Suprapubic skin (tissue), 4 donors: ENCODE measurements around the gene NRF1. TPM values are rescaled to one million over a fixed set of nuclear protein-coding genes. Genes with fewer than 3 reads are reported as not detected.
"Not testable (repeated sequence)": the region's sequence is repeated elsewhere in the genome, so short reads cannot be mapped to it uniquely, and the experiment has no call there.

Source experiments
- DNase-seq, 2 donors: peaks; one replicate each; pipeline ENCODE4 v3.0.0-alpha.2; 2019; ENCODE audit warnings: low spot score in 2 of 2
- H3K27ac ChIP-seq: fragments of 200-600 bp; sonication (generic); one replicate; pipeline ENCODE4 v1.5.1; 2019
- H3K27me3 ChIP-seq: fragments of 200-600 bp; sonication (generic); one replicate; pipeline ENCODE4 v1.5.1; 2019
- H3K36me3 ChIP-seq: fragments of 200-600 bp; sonication (generic); one replicate; pipeline ENCODE4 v1.5.1; 2019
- H3K4me1 ChIP-seq: fragments of 200-600 bp; sonication (generic); one replicate; pipeline ENCODE4 v1.5.1; 2019
- H3K4me3 ChIP-seq: fragments of 200-600 bp; sonication (generic); one replicate; pipeline ENCODE4 v1.5.1; 2019; ENCODE audit warnings: mild to moderate bottlenecking
- H3K9me3 ChIP-seq: fragments of 200-600 bp; sonication (generic); one replicate; pipeline ENCODE4 v1.5.1; 2019
- CTCF ChIP-seq, 2 donors: fragments of 200-600 bp in 1 of 2; fragments of 450-650 bp in 1 of 2; sonication (generic) in 1 of 2; IDR thresholded peaks; one replicate each; pipeline ENCODE4 v1.5.1; 2016 to 2019; ENCODE audit warnings: antibody characterized with exemption in 2 of 2, mild to moderate bottlenecking in 1 of 2, moderate library complexity in 1 of 2
- EP300 ChIP-seq: sonication (generic); formaldehyde crosslinking; IDR thresholded peaks from one replicate; pipeline ENCODE4 v1.6.1; 2017; ENCODE audit warnings: antibody characterized with exemption
- POLR2A ChIP-seq, 2 donors: fragments of 450-650 bp; IDR thresholded peaks; one replicate each; pipeline ENCODE4 v1.6.1; 2017; ENCODE audit warnings: antibody characterized with exemption in 2 of 2, mild to moderate bottlenecking in 2 of 2, moderate library complexity in 2 of 2
- POLR2AphosphoS5 ChIP-seq, 3 donors: sonication (generic); formaldehyde crosslinking; IDR thresholded peaks; one replicate each; pipeline ENCODE4 v1.6.1; 2017; ENCODE audit warnings: antibody characterized with exemption in 3 of 3
- WGBS: methylation state at CpG from one replicate; pipeline ENCODE4 v1.1.5; 2018; 5-methylcytosine and 5-hydroxymethylcytosine counted together
- total RNA-seq, 4 donors: library from RNA; depleted of rRNA; stranded (reverse); fragments of >200 nt; gene quantifications; one replicate each; pipeline ENCODE4 v1.1.0, GENCODE V29; 2016

The NRF1 gene
- 10 to 100 TPM; 11.7 to 33.2 (median 15.5) TPM for total RNA-seq

GRCh38 chr7:129611246-129612111, at the start of gene NRF1:
Gene NRF1 (plus strand): TSS chr7:129611720. CDS start chr7:129657352, 45,632 bp downstream.
- H3K9me3 ChIP-seq = no peaks in the 10 kb centered on the region
- WGBS = 0% methylated on average over 31 of the region's 98 CpGs
- H3K4me1 ChIP-seq = peaks cover 45% of the 10 kb centered on the region
- no peaks in the 10 kb centered on the region for H3K27me3 ChIP-seq
- H3K36me3 ChIP-seq = no peaks in the 10 kb centered on the region
- DNase-seq = peak; percentile 86 to 92
- peak within 1 kb of the TSS; percentile 96 for H3K27ac ChIP-seq
- no peak for TF ChIP-seq EP300
- TF ChIP-seq CTCF (IDR thresholded peaks at IDR 0.05) = peak in 1 of 2 donors; percentile 34
- peak; percentile 55 to 69 for TF ChIP-seq POLR2A (IDR thresholded peaks at IDR 0.05)
- peak in 2 of 3 donors; percentile 68 to 70 for TF ChIP-seq POLR2AphosphoS5 (IDR thresholded peaks at IDR 0.05)
- H3K4me3 ChIP-seq = peak within 1 kb of the TSS; percentile 63

GRCh38 chr7:129566323-129566722, 45.2 kb upstream of the NRF1 start:
- not testable (repeated sequence) for H3K9me3 ChIP-seq, H3K27ac ChIP-seq, H3K4me3 ChIP-seq, H3K36me3 ChIP-seq, H3K27me3 ChIP-seq, H3K4me1 ChIP-seq, DNase-seq
- WGBS = 57% methylated on average over 2 of the region's 2 CpGs

DNA sequence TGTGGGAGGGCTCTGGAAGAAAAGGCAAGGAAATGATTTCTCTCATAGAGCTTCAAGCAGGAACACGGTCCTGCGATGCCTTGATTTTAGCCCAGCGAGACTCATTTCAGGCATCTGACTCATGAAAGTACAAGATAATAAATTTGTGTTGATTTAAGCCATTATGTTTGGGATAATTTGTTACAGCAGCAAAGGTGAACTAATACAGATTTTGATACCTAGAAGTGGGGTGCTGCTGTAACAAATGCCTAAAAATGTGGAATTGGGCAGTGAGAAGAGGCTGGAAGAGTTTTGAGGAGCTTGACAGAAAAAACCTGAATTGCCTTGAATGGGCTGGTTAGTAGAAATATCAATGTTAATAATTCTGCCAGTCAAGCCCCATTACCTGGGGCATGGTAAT, 44.1 kb upstream of the NRF1 start:
- no peak overlapping the region for H3K27ac ChIP-seq
- no peak overlapping the region for H3K4me3 ChIP-seq
- DNase-seq = no peak
- H3K27me3 ChIP-seq = peaks cover 2% of the 10 kb centered on the region
- no peaks in the 10 kb centered on the region for H3K4me1 ChIP-seq
- WGBS = 98% methylated on average over 3 of the region's 3 CpGs
- no peaks in the 10 kb centered on the region for H3K9me3 ChIP-seq
- TF ChIP-seq EP300 = no peak
- no peak for TF ChIP-seq CTCF (IDR thresholded peaks at IDR 0.05)
- no peak for TF ChIP-seq POLR2AphosphoS5 (IDR thresholded peaks at IDR 0.05)
- no peak for TF ChIP-seq POLR2A (IDR thresholded peaks at IDR 0.05)
- no peaks in the 10 kb centered on the region for H3K36me3 ChIP-seq

- WGBS = 100% methylated on average over 1 of the region's 1 CpG
- TF ChIP-seq POLR2AphosphoS5 (IDR thresholded peaks at IDR 0.05) (no peak), POLR2A (IDR thresholded peaks at IDR 0.05) (no peak), CTCF (IDR thresholded peaks at IDR 0.05) (no peak), EP300 (no peak)
- H3K36me3 ChIP-seq = no peaks in the 10 kb centered on the region
- no peak for DNase-seq
- H3K27ac ChIP-seq = no peak overlapping the region
- H3K4me3 ChIP-seq = no peak overlapping the region
- H3K27me3 ChIP-seq = peaks cover 2% of the 10 kb centered on the region
- no peaks in the 10 kb centered on the region for H3K9me3 ChIP-seq
- no peaks in the 10 kb centered on the region for H3K4me1 ChIP-seq
These were observed 43.3 kb upstream of the NRF1 start for GRCh38 chr7:129568240-129568639.

- WGBS = 79% methylated on average over 4 of the region's 4 CpGs
- TF ChIP-seq POLR2A (IDR thresholded peaks at IDR 0.05) = no peak
- TF ChIP-seq POLR2AphosphoS5 (IDR thresholded peaks at IDR 0.05) = no peak
- TF ChIP-seq CTCF (IDR thresholded peaks at IDR 0.05) = no peak
- no peak for TF ChIP-seq EP300
- DNase-seq = no peak
- no peak overlapping the region for H3K27ac ChIP-seq
- no peak overlapping the region for H3K4me3 ChIP-seq
- no peaks in the 10 kb centered on the region for H3K9me3 ChIP-seq
- H3K27me3 ChIP-seq = peaks cover 2% of the 10 kb centered on the region
- no peaks in the 10 kb centered on the region for H3K36me3 ChIP-seq
- no peaks in the 10 kb centered on the region for H3K4me1 ChIP-seq
These were observed 42.2 kb upstream of the NRF1 start for GRCh38 chr7:129569326-129569725.
